Measurements from ENCODE around the gene SNX9. TPM values are rescaled to one million over a fixed set of nuclear protein-coding genes. Genes with fewer than 3 reads are reported as not detected.

SNX9 gene
- total and polyA plus RNA-seq, 7 donors, result 42.6 to 72.6 (median 63.0) TPM

GRCh38 chr6:157787080-157787479, 36.0 kb upstream of the SNX9 start:
- no peaks in the 10 kb centered on the region for H3K9me3 ChIP-seq
- H3K36me3 ChIP-seq, result no peaks in the 10 kb centered on the region
- no peak overlapping the region for H3K27ac ChIP-seq
- H3K27me3 ChIP-seq, result no peaks in the 10 kb centered on the region
- intact Hi-C loops (cut with DNase I), result no loop called here
- H3K4me1 ChIP-seq, result no peaks in the 10 kb centered on the region
- no peak for TF ChIP-seq POLR2AphosphoS5 (IDR thresholded peaks at IDR 0.05)
- TF ChIP-seq POLR2A (IDR thresholded peaks at IDR 0.05), result no peak
- no peak for TF ChIP-seq EP300 (IDR thresholded peaks at IDR 0.05)
- TF ChIP-seq, protein P1, sequence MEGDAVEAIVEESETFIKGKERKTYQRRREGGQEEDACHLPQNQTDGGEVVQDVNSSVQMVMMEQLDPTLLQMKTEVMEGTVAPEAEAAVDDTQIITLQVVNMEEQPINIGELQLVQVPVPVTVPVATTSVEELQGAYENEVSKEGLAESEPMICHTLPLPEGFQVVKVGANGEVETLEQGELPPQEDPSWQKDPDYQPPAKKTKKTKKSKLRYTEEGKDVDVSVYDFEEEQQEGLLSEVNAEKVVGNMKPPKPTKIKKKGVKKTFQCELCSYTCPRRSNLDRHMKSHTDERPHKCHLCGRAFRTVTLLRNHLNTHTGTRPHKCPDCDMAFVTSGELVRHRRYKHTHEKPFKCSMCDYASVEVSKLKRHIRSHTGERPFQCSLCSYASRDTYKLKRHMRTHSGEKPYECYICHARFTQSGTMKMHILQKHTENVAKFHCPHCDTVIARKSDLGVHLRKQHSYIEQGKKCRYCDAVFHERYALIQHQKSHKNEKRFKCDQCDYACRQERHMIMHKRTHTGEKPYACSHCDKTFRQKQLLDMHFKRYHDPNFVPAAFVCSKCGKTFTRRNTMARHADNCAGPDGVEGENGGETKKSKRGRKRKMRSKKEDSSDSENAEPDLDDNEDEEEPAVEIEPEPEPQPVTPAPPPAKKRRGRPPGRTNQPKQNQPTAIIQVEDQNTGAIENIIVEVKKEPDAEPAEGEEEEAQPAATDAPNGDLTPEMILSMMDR (IDR thresholded peaks at IDR 0.05), result no peak
- DNase-seq, result no peak
- H3K4me3 ChIP-seq, result no peak overlapping the region
- 18 to 77% methylated on average over 1 of the region's 1 CpG for WGBS, 2 donors

- H3K27ac ChIP-seq, result no peak overlapping the region
- DNase-seq, result no peak
- WGBS, 2 donors, result 89 to 94% methylated on average over 1 of the region's 1 CpG
- TF ChIP-seq, protein P1 (IDR thresholded peaks at IDR 0.05), result no peak
- no peak for TF ChIP-seq EP300 (IDR thresholded peaks at IDR 0.05)
- TF ChIP-seq POLR2AphosphoS5 (IDR thresholded peaks at IDR 0.05), result no peak
- TF ChIP-seq POLR2A (IDR thresholded peaks at IDR 0.05), result no peak
- intact Hi-C loops (cut with DNase I), result no loop called here
- no peaks in the 10 kb centered on the region for H3K4me1 ChIP-seq
- no peaks in the 10 kb centered on the region for H3K36me3 ChIP-seq
- no peak overlapping the region for H3K4me3 ChIP-seq
- no peaks in the 10 kb centered on the region for H3K9me3 ChIP-seq
- H3K27me3 ChIP-seq, result no peaks in the 10 kb centered on the region
Measured at GRCh38 chr6:157788180-157788579, 34.9 kb upstream of the SNX9 start.

- no peak for DNase-seq
- intact Hi-C loops (cut with DNase I), result no loop called here
- Histone ChIP-seq H3K27me3 (no peaks in the 10 kb centered on the region), H3K9me3 (no peaks in the 10 kb centered on the region), H3K36me3 (no peaks in the 10 kb centered on the region), H3K4me3 (no peak overlapping the region), H3K4me1 (no peaks in the 10 kb centered on the region), H3K27ac (no peak overlapping the region)
- TF ChIP-seq POLR2AphosphoS5 (IDR thresholded peaks at IDR 0.05) (no peak), EP300 (IDR thresholded peaks at IDR 0.05) (no peak), POLR2A (IDR thresholded peaks at IDR 0.05) (no peak)
- TF ChIP-seq, protein P1 (IDR thresholded peaks at IDR 0.05), result no peak
- 94 to 96% methylated on average over 3 of the region's 3 CpGs for WGBS, 2 donors
Measured at GRCh38 chr6:157789297-157789696, 33.7 kb upstream of the SNX9 start.

GRCh38 chr6:157789861-157790260, 33.2 kb upstream of the SNX9 start:
- TF ChIP-seq POLR2A (IDR thresholded peaks at IDR 0.05), result no peak
- no peak for TF ChIP-seq EP300 (IDR thresholded peaks at IDR 0.05)
- TF ChIP-seq, protein P1 (IDR thresholded peaks at IDR 0.05), result no peak
- no peak for TF ChIP-seq POLR2AphosphoS5 (IDR thresholded peaks at IDR 0.05)
- WGBS, 2 donors, result 92 to 95% methylated on average over 15 of the region's 15 CpGs
- no peaks in the 10 kb centered on the region for H3K9me3 ChIP-seq
- no peak overlapping the region for H3K27ac ChIP-seq
- no peaks in the 10 kb centered on the region for H3K36me3 ChIP-seq
- intact Hi-C loops (cut with DNase I), result no loop called here
- H3K27me3 ChIP-seq, result no peaks in the 10 kb centered on the region
- no peak overlapping the region for H3K4me3 ChIP-seq
- no peaks in the 10 kb centered on the region for H3K4me1 ChIP-seq
- no peak for DNase-seq

- Histone ChIP-seq H3K27ac (peak overlapping the region in 1 of 4 donors; percentile 18), H3K27me3 (no peaks in the 10 kb centered on the region), H3K36me3 (no peaks in the 10 kb centered on the region), H3K9me3 (no peaks in the 10 kb centered on the region), H3K4me1 (no peaks in the 10 kb centered on the region), H3K4me3 (no peak overlapping the region)
- TF ChIP-seq, protein P1 (IDR thresholded peaks at IDR 0.05), result no peak
- TF ChIP-seq POLR2AphosphoS5 (IDR thresholded peaks at IDR 0.05), result no peak
- TF ChIP-seq POLR2A (IDR thresholded peaks at IDR 0.05), result no peak
- no peak for TF ChIP-seq EP300 (IDR thresholded peaks at IDR 0.05)
- 59 to 75% methylated on average over 4 of the region's 4 CpGs for WGBS, 2 donors
- intact Hi-C loops (cut with DNase I), result no loop called here
- no peak for DNase-seq
Measured at GRCh38 chr6:157790548-157791160, 32.4 kb upstream of the SNX9 start.
